Liver (tissue), 9 donors: ENCODE measurements around the gene IFRD1. TPM values are rescaled to one million over a fixed set of nuclear protein-coding genes. Genes with fewer than 3 reads are reported as not detected.
A peak's percentile ranks its signal among the peaks of the same experiment; 100 is the strongest.

Experiments
- DNase-seq: peaks from one replicate; pipeline ENCODE4 v3.0.0-alpha.2; 2017; ENCODE audit warnings: low spot score
- H3K27ac ChIP-seq, 2 donors: one replicate each; pipeline ENCODE4 v1.7.0; 2013; ENCODE audit warnings: inconsistent platforms in 2 of 2, low read length in 2 of 2, control low read depth in 1 of 2, low read depth in 1 of 2, mild to moderate bottlenecking in 1 of 2
- H3K27me3 ChIP-seq, 4 donors: one replicate each; pipeline versions ENCODE4 v1.6.1 to v1.7.0; 2013; ENCODE audit warnings: low read length in 3 of 4, inconsistent platforms in 1 of 4, mild to moderate bottlenecking in 1 of 4, moderate library complexity in 1 of 4; ENCODE audit not compliant: control insufficient read depth in 4 of 4, insufficient read depth in 4 of 4
- H3K36me3 ChIP-seq, 4 donors: one replicate each; pipeline versions ENCODE4 v1.6.1 to v1.7.0; 2013; ENCODE audit warnings: low read length in 3 of 4, mild to moderate bottlenecking in 3 of 4, low read depth in 1 of 4, moderate library complexity in 1 of 4; ENCODE audit not compliant: control insufficient read depth in 4 of 4, insufficient read depth in 3 of 4
- H3K4me1 ChIP-seq, 4 donors: one replicate each; pipeline versions ENCODE4 v1.6.1 to v1.7.0; 2013; ENCODE audit warnings: low read length in 3 of 4, mild to moderate bottlenecking in 3 of 4, moderate library complexity in 1 of 4; ENCODE audit not compliant: control insufficient read depth in 4 of 4, insufficient read depth in 4 of 4
- H3K4me3 ChIP-seq, 3 donors: one replicate each; pipeline versions ENCODE4 v1.6.1 to v1.7.0; 2013; ENCODE audit warnings: low read length in 3 of 3, control low read depth in 1 of 3, low read depth in 1 of 3, mild to moderate bottlenecking in 1 of 3
- H3K9ac ChIP-seq, 2 donors: one replicate each; pipeline ENCODE4 v1.7.0; 2013; ENCODE audit warnings: low read length in 2 of 2, mild to moderate bottlenecking in 2 of 2, moderate library complexity in 2 of 2, control low read depth in 1 of 2, low read depth in 1 of 2
- H3K9me3 ChIP-seq, 4 donors: one replicate each; pipeline versions ENCODE4 v1.6.1 to v1.7.0; 2013; ENCODE audit warnings: low read length in 3 of 4; ENCODE audit not compliant: control insufficient read depth in 4 of 4
- CTCF ChIP-seq: fragments of 150-350 bp; IDR thresholded peaks from 2 replicates; pipeline ENCODE4 v1.5.1; 2017; ENCODE audit warnings: improper control_type of control experiment, low read depth, low read length; ENCODE audit not compliant: missing input control
- FOXA1 ChIP-seq: IDR thresholded peaks from 2 replicates; pipeline ENCODE4 v1.6.1; 2016; ENCODE audit warnings: antibody characterized with exemption
- FOXA2 ChIP-seq: IDR thresholded peaks from 2 replicates; pipeline ENCODE4 v1.6.1; 2016; ENCODE audit warnings: antibody characterized with exemption
- HNF4A ChIP-seq, 2 donors: conservative IDR thresholded peaks; 2 replicates each; pipeline ENCODE4 v1.6.1; 2016; ENCODE audit warnings: antibody characterized with exemption in 2 of 2, mild to moderate bottlenecking in 2 of 2
- NR2F2 ChIP-seq: IDR thresholded peaks from 2 replicates; pipeline ENCODE4 v1.6.1; 2016; ENCODE audit warnings: antibody characterized with exemption
- RAD21 ChIP-seq, 2 donors: IDR thresholded peaks; 2 replicates each; pipeline ENCODE4 v1.6.1; 2016; ENCODE audit warnings: antibody characterized with exemption in 2 of 2, mild to moderate bottlenecking in 2 of 2
- RXRA ChIP-seq, 2 donors: IDR thresholded peaks; 2 replicates each; pipeline ENCODE4 v1.6.1; 2017 to 2018; ENCODE audit warnings: antibody characterized with exemption in 2 of 2, mild to moderate bottlenecking in 1 of 2
- SP1 ChIP-seq: IDR thresholded peaks from 2 replicates; pipeline ENCODE4 v1.6.1; 2018; ENCODE audit warnings: antibody characterized with exemption, mild to moderate bottlenecking
- ZBTB33 ChIP-seq: IDR thresholded peaks from 2 replicates; pipeline ENCODE4 v1.6.1; 2016; ENCODE audit warnings: antibody characterized with exemption
- WGBS: extraction: QIAGEN DNeasy Blood & Tissue Kit; methylation state at CpG from one replicate; pipeline ENCODE4 v1.1.7; 2013; 5-methylcytosine and 5-hydroxymethylcytosine counted together
- polyA plus RNA-seq, 2 donors: library from polyadenylated mRNA; stranded (reverse) in 1 of 2; unstranded in 1 of 2; fragments of 200-250 nt in 1 of 2; fragments of >200 nt in 1 of 2; fragmentation: Nextera tagmentation in 1 of 2; extraction: Ambion mirVana in 1 of 2; gene quantifications; one replicate each; pipeline versions ENCODE4 v1.2.1 to v1.2.3, GENCODE V29; 2013 to 2015
- total RNA-seq, 2 donors: library from RNA; depleted of rRNA; stranded (reverse); fragments of >200 nt; gene quantifications; one replicate each; pipeline ENCODE4 v1.2.3, GENCODE V29; 2014
- TF ChIP-seq, protein P1 (sequence below): IDR thresholded peaks from 2 replicates; pipeline ENCODE4 v1.6.1; 2016; ENCODE audit warnings: antibody characterized with exemption
- TF ChIP-seq, protein P2 (sequence below): IDR thresholded peaks from 2 replicates; pipeline ENCODE4 v1.6.1; 2016; ENCODE audit warnings: antibody characterized with exemption
- donor health status: healthy.
- donor health status: healthy.
- donor health status: healthy.
- donor health status: healthy.
- donor health status: healthy.

The IFRD1 gene
- total and polyA plus RNA-seq, 4 donors = 7.7 to 35.6 (median 21.1) TPM

DNA sequence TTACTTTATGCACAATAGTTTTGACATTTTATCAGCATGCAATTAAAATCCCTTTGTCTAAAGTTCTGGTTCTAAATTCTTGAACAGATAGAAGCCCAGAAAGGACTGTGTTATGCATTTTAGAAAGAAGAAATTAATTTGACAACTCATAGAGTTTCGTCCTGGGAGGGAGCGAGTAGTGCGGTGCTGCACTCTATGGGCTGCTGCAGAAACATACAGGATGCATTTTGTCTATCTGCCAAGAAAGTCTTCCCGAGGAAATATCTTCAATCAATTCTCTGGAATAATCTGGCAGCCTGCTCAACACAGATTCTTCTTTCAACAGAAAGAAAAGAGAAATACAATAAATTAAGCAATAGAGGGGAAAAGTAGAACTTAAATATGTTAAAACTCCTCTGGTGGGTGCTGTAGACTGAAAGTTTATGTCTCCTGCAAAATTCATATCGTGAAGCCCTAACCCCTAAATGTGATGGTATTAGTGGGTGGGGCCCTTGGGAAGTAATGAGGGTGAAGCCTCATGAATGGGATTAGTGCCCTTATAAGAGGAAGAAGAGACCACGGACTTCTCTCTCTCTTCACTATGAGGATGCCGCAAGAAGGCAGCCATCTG, 39.0 kb upstream of the IFRD1 start:
- no peak for TF ChIP-seq FOXA1
- no peak for TF ChIP-seq RXRA (IDR thresholded peaks at IDR 0.05)
- peak; percentile 91 for TF ChIP-seq RAD21 (IDR thresholded peaks at IDR 0.05)
- TF ChIP-seq, protein P1, sequence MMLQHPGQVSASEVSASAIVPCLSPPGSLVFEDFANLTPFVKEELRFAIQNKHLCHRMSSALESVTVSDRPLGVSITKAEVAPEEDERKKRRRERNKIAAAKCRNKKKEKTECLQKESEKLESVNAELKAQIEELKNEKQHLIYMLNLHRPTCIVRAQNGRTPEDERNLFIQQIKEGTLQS = no peak
- peak; percentile 65 for TF ChIP-seq CTCF
- TF ChIP-seq FOXA2 = no peak
- TF ChIP-seq ZBTB33 = no peak
- no peak for TF ChIP-seq SP1
- no peak for TF ChIP-seq HNF4A (conservative IDR thresholded peaks at IDR 0.05)
- TF ChIP-seq, protein P2, sequence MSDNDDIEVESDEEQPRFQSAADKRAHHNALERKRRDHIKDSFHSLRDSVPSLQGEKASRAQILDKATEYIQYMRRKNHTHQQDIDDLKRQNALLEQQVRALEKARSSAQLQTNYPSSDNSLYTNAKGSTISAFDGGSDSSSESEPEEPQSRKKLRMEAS = no peak
- H3K27me3 ChIP-seq = no peaks in the 10 kb centered on the region
- no peak overlapping the region for H3K4me3 ChIP-seq
- no peaks in the 10 kb centered on the region for H3K36me3 ChIP-seq
- no peaks in the 10 kb centered on the region for H3K9me3 ChIP-seq
- H3K4me1 ChIP-seq = peaks cover 0 to 3% (median 0%) of the 10 kb centered on the region in 4 donors
- no peak for DNase-seq
- H3K9ac ChIP-seq = no peak overlapping the region
- WGBS = 35% methylated on average over 7 of the region's 7 CpGs
- H3K27ac ChIP-seq = no peak overlapping the region

DNA sequence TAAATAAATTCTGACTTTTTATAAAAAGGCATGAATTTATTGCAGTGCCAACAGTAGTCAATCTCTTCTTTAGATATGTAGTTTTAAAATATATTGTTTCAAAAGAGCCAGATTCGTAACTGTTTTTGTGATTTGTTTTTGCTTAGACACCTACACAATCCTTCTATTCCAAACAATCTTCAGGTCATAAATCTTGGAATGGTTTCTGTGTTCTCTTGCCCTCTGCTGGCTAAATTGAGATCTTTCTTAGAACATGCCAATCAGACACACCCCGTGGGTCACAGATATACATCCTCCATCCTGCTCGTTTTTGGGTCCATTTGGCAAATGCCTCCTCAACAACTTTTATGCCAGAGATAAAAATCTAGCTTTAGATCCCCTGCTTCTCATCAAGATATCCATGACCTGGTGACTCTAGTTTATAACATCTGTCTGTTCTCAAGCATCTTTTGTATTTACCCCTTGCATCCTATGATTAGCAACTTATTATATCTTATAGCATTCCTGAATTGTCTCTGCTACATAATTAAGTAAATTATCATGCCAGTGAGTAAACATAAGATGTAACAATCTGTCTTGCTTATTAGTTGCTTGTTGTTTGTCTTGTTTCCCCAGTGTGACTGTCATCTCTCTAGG, 35.3 kb upstream of the IFRD1 start:
- TF ChIP-seq FOXA1 (no peak), CTCF (peak; percentile 59), RAD21 (IDR thresholded peaks at IDR 0.05) (peak; percentile 84 to 89), NR2F2 (no peak)
- DNase-seq = no peak

More for the DNA sequence above, 35.3 kb upstream of the IFRD1 start:
- Histone ChIP-seq H3K4me3 (no peak overlapping the region), H3K36me3 (no peaks in the 10 kb centered on the region), H3K9ac (no peak overlapping the region), H3K27ac (no peak overlapping the region), H3K4me1 (peaks cover 0 to 3% (median 0%) of the 10 kb centered on the region in 4 donors), H3K9me3 (no peaks in the 10 kb centered on the region), H3K27me3 (no peaks in the 10 kb centered on the region)
- WGBS = 5% methylated on average over 3 of the region's 3 CpGs
